ENCODE results near the gene UIMC1.

- TF ChIP-seq CEBPB (IDR thresholded peaks at IDR 0.05) (no peak), FOXM1 (IDR thresholded peaks at IDR 0.05; ENCODE audit: borderline replicate concordance, low read depth) (no peak), TEAD4 (IDR thresholded peaks at IDR 0.05) (no peak), CREB1 (IDR thresholded peaks at IDR 0.05; ENCODE audit: low read depth) (no peak)
- TF ChIP-seq, protein P1, sequence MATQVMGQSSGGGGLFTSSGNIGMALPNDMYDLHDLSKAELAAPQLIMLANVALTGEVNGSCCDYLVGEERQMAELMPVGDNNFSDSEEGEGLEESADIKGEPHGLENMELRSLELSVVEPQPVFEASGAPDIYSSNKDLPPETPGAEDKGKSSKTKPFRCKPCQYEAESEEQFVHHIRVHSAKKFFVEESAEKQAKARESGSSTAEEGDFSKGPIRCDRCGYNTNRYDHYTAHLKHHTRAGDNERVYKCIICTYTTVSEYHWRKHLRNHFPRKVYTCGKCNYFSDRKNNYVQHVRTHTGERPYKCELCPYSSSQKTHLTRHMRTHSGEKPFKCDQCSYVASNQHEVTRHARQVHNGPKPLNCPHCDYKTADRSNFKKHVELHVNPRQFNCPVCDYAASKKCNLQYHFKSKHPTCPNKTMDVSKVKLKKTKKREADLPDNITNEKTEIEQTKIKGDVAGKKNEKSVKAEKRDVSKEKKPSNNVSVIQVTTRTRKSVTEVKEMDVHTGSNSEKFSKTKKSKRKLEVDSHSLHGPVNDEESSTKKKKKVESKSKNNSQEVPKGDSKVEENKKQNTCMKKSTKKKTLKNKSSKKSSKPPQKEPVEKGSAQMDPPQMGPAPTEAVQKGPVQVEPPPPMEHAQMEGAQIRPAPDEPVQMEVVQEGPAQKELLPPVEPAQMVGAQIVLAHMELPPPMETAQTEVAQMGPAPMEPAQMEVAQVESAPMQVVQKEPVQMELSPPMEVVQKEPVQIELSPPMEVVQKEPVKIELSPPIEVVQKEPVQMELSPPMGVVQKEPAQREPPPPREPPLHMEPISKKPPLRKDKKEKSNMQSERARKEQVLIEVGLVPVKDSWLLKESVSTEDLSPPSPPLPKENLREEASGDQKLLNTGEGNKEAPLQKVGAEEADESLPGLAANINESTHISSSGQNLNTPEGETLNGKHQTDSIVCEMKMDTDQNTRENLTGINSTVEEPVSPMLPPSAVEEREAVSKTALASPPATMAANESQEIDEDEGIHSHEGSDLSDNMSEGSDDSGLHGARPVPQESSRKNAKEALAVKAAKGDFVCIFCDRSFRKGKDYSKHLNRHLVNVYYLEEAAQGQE (IDR thresholded peaks at IDR 0.05; ENCODE audit: low read depth), result no peak
These were observed 837 bp downstream of the UIMC1 start for GRCh38 chr5:177005619-177006264.

Measured in Ishikawa (cell line).